GM12875 (cell line): Measurements from ENCODE around the gene LMNA.

Source experiments
- H3K4me3 ChIP-seq: one replicate; pipeline ENCODE4 v1.5.1; 2011; ENCODE audit warnings: low read depth, low read length, control low read depth
- TF ChIP-seq, protein P1 (sequence below): IDR thresholded peaks from 2 replicates; pipeline ENCODE4 v1.5.1; 2011; ENCODE audit warnings: low read depth, mild to moderate bottlenecking, control low read depth, inconsistent platforms, low read length, moderate library complexity, borderline replicate concordance; ENCODE audit not compliant: insufficient read depth

LMNA gene

DNA sequence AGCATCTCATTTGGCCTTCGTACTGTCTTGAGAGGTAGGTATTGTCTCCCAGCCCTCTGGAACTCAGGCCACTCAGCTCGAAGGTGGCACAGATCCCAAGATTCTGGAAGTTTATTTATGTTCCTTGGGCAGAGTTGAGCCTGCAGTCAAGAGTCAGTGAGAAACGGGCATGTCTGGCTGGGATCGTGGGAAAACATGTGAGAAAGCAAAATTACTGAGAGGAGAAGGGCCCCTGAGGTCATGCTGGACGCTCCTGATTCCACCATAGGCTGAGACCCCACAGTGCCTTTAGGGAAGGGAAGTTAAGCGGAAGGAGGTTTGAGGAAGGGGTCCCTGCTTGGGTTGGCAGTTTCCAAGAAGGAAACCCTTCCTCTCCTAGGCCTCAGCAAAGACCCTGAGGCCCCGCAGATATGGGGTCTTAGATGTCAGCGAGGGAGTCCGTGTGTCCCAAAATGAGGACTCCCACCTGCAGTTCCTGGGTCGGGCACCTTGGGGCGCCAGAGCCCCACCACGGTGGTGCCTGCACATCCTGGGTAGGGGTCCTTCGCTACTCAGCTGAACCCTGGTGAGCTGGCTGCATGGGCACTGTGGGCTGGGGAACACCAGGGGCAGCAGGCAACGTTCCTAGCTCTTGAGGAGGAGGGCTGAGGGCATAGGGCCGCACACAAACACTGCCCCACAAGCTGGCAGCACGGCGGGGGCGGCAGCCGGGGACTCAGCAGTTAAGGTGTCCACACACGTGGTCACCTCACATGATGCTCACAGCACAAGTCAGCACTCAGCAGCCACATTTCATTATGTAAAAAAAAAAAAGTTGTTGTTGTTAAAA, 26.6 kb downstream of the LMNA start:
- no peak overlapping the region for H3K4me3 ChIP-seq
- TF ChIP-seq, protein P1, sequence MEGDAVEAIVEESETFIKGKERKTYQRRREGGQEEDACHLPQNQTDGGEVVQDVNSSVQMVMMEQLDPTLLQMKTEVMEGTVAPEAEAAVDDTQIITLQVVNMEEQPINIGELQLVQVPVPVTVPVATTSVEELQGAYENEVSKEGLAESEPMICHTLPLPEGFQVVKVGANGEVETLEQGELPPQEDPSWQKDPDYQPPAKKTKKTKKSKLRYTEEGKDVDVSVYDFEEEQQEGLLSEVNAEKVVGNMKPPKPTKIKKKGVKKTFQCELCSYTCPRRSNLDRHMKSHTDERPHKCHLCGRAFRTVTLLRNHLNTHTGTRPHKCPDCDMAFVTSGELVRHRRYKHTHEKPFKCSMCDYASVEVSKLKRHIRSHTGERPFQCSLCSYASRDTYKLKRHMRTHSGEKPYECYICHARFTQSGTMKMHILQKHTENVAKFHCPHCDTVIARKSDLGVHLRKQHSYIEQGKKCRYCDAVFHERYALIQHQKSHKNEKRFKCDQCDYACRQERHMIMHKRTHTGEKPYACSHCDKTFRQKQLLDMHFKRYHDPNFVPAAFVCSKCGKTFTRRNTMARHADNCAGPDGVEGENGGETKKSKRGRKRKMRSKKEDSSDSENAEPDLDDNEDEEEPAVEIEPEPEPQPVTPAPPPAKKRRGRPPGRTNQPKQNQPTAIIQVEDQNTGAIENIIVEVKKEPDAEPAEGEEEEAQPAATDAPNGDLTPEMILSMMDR: peak; percentile 86

GRCh38 chr1:156143765-156144489, 29.4 kb downstream of the LMNA start:
- TF ChIP-seq, protein P1: no peak
- H3K4me3 ChIP-seq: no peak overlapping the region

DNA sequence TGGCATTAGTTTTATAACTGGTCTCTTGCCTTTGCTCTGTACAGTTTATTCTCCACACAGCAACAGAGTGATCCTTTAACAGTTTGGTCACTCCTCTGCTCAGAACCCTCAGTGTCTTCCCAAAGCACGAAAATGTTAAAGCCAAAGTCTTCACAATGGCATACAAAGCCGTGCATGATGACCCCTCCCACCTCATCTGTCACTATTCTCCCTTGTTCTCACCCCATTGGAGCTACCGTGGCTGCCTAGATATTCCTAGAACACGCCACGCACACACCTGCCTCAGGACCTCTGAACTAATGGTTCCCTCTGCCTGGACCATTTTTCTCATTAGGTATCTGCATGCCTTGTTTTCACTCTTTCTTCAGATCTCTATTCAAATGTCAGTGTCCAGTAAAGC, 30.2 kb downstream of the LMNA start:
- no peak overlapping the region for H3K4me3 ChIP-seq
- TF ChIP-seq, protein P1: no peak

DNA sequence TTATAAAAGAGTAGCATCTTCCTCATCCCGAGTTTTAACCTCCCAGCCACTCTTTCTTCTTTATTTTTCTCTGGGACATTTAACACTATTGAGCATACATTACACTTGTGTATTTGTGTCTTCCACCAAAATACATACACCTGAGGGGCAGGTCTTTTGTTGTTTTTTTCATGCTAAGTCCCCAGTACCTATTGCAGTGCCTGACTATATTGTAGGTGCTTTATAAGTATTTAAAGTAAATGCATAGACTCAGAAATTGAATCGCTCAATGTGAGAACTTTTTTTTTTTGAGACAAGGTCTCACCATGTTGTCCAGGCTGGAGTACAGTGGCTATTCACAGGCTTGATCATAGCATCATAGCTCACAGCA, 31.1 kb downstream of the LMNA start:
- TF ChIP-seq, protein P1: no peak
- no peak overlapping the region for H3K4me3 ChIP-seq

- TF ChIP-seq, protein P1: peak; percentile 69
- peak overlapping the region; percentile 23 for H3K4me3 ChIP-seq
These were observed 31.7 kb downstream of the LMNA start for GRCh38 chr1:156146020-156146768.

GRCh38 chr1:156146769-156147405, 32.4 kb downstream of the LMNA start:
- TF ChIP-seq, protein P1: no peak
- peak overlapping the region; percentile 23 for H3K4me3 ChIP-seq
